Left lung (tissue), 14 donors: ENCODE measurements around the gene ZRSR2. TPM values are rescaled to one million over a fixed set of nuclear protein-coding genes. Genes with fewer than 3 reads are reported as not detected.
"Not testable (repeated sequence)": the region's sequence is repeated elsewhere in the genome, so short reads cannot be mapped to it uniquely, and the experiment has no call there.

Source experiments
- ATAC-seq: fragments of 200-7000 bp; cut with Tn5 transposase; one replicate; pipeline ENCODE4 v1.9.1; 2020; ENCODE audit warnings: moderate library complexity
- DNase-seq, 4 donors: peaks; one replicate each; pipeline ENCODE4 v3.0.0-alpha.2; 2013 to 2020
- H3K27ac ChIP-seq, 2 donors: fragments of 200-600 bp; sonication (generic) in 1 of 2; one replicate each; pipeline versions ENCODE4 v1.5.0 to v1.8.0; 2020 to 2021
- H3K27me3 ChIP-seq, 2 donors: fragments of 200-600 bp; sonication (generic) in 1 of 2; one replicate each; pipeline versions ENCODE4 v1.5.0 to v1.8.0; 2020 to 2021
- H3K36me3 ChIP-seq, 2 donors: fragments of 200-600 bp; sonication (generic) in 1 of 2; one replicate each; pipeline versions ENCODE4 v1.5.0 to v1.8.0; 2020 to 2021
- H3K4me1 ChIP-seq, 2 donors: fragments of 200-600 bp; one replicate each; pipeline ENCODE4 v1.8.0; 2021
- H3K4me3 ChIP-seq, 2 donors: fragments of 200-600 bp; sonication (generic) in 1 of 2; one replicate each; pipeline versions ENCODE4 v1.5.0 to v1.8.0; 2020 to 2021; ENCODE audit warnings: mild to moderate bottlenecking in 1 of 2
- H3K9me3 ChIP-seq, 2 donors: fragments of 200-600 bp; sonication (generic) in 1 of 2; one replicate each; pipeline versions ENCODE4 v1.5.0 to v1.8.0; 2020 to 2021
- CTCF ChIP-seq, 2 donors: fragments of 200-600 bp; sonication (generic) in 1 of 2; IDR thresholded peaks; one replicate each; pipeline versions ENCODE4 v1.5.0 to v1.8.0; 2021; ENCODE audit warnings: antibody characterized with exemption in 2 of 2
- intact Hi-C, 2 donors: fragments of 100-400 bp; cut with DNase I; formaldehyde crosslinking; loops; one replicate each; pipeline versions ENCODE4 v1.11.2 to v1.14.2; 2022
- long read RNA-seq, 12 donors: library from polyadenylated mRNA in 2 of 12; unstranded in 2 of 12; transcript quantifications; one replicate each; pipeline ENCODE4 v2.0.0 and lab custom pipeline, GENCODE V29; 2019 to 2026
- polyA plus RNA-seq, 6 donors: library from polyadenylated mRNA; unstranded; fragments of 120-200 nt; gene quantifications; one replicate each; pipeline ENCODE4 v1.2.1, GENCODE V29; 2013; ENCODE audit not compliant: insufficient read length in 6 of 6
- total RNA-seq, 2 donors: library from RNA; stranded (reverse); fragmentation: NEBNext Ultra II Directional; extraction: Animal tissue kit (Norgen Biotek cat#: 25700); gene quantifications; one replicate each; pipeline ENCODE4 v1.2.1, GENCODE V29; 2021
- donor health status: DM: no; HTN: yes; CAD: no.
- donor health status: DM: no; HTN: no; CAD: no.

The ZRSR2 gene
- total RNA-seq, result 10 to 100 TPM; 10.9 to 11.5 TPM
- polyA plus RNA-seq, result 10 to 100 TPM; 18.6 to 25.8 (median 24.4) TPM
- long read RNA-seq, donor 1, partial matches to known transcripts, result 0 of 1 reads
- long read RNA-seq, donor 1, other reads (novel, unspliced or antisense), result 0 of 1 reads
- long read RNA-seq, donor 2, result 0 reads
- long read RNA-seq, donor 3, partial matches to known transcripts, result 0 of 2 reads
- long read RNA-seq, donor 3, other reads (novel, unspliced or antisense), result 0 of 2 reads
- long read RNA-seq, donor 4, partial matches to known transcripts, result 2 of 6 reads
- long read RNA-seq, donor 4, other reads (novel, unspliced or antisense), result 3 of 6 reads
- long read RNA-seq, donor 5, result 0 reads
- long read RNA-seq, donor 6, partial matches to known transcripts, result 0 of 2 reads
- long read RNA-seq, donor 6, other reads (novel, unspliced or antisense), result 0 of 2 reads
- long read RNA-seq, donor 7, partial matches to known transcripts, result 0 of 1 reads
- long read RNA-seq, donor 7, other reads (novel, unspliced or antisense), result 0 of 1 reads
- long read RNA-seq, donor 8, partial matches to known transcripts, result 5 of 40 reads
- long read RNA-seq, donor 8, other reads (novel, unspliced or antisense), result 34 of 40 reads
- long read RNA-seq, donor 9, result 0 reads
- long read RNA-seq, donor 10, partial matches to known transcripts, result 2 of 4 reads
- long read RNA-seq, donor 10, other reads (novel, unspliced or antisense), result 1 of 4 reads
- long read RNA-seq, donor 11, partial matches to known transcripts, result 47 of 70 reads
- long read RNA-seq, donor 11, other reads (novel, unspliced or antisense), result 22 of 70 reads
- long read RNA-seq, donor 12, partial matches to known transcripts, result 0 of 3 reads
- long read RNA-seq, donor 12, other reads (novel, unspliced or antisense), result 0 of 3 reads

- intact Hi-C loops, result no loop called here
- peak within 1 kb of the TSS; percentile 66 to 88 for H3K4me3 ChIP-seq
These were observed at the start of gene ZRSR2 for GRCh38 chrX:15789979-15790768. Gene ZRSR2, plus strand, starts transcription at chrX:15790484. Its CDS starts 12 bp downstream, at chrX:15790496.

GRCh38 chrX:15744181-15744867 is 46.0 kb upstream of the ZRSR2 start:
- no peak overlapping the region for H3K4me3 ChIP-seq
- no peaks in the 10 kb centered on the region for H3K36me3 ChIP-seq
- intact Hi-C loops, result no loop called here
- ATAC-seq (no peak), DNase-seq (no peak)
- H3K4me1 ChIP-seq, result peaks cover 0 to 3% of the 10 kb centered on the region in 2 donors
- H3K9me3 ChIP-seq, result no peaks in the 10 kb centered on the region
- H3K27ac ChIP-seq, result no peak overlapping the region
- TF ChIP-seq CTCF (IDR thresholded peaks at IDR 0.05), result no peak
- no peaks in the 10 kb centered on the region for H3K27me3 ChIP-seq

More at GRCh38 chrX:15789979-15790768, at the start of gene ZRSR2:
- Histone ChIP-seq H3K36me3 (no peaks in the 10 kb centered on the region), H3K9me3 (no peaks in the 10 kb centered on the region), H3K4me1 (peaks cover 0 to 4% of the 10 kb centered on the region in 2 donors), H3K27ac (peak within 1 kb of the TSS; percentile 78 to 86), H3K27me3 (no peaks in the 10 kb centered on the region)
- no peak for TF ChIP-seq CTCF (IDR thresholded peaks at IDR 0.05)
- DNase-seq (peak; percentile 78 to 94 (median 86)), ATAC-seq (peak; percentile 97)

GRCh38 chrX:15745179-15745578 is 45.1 kb upstream of the ZRSR2 start:
- no peaks in the 10 kb centered on the region for H3K9me3 ChIP-seq
- H3K27me3 ChIP-seq, result no peaks in the 10 kb centered on the region
- no peak overlapping the region for H3K27ac ChIP-seq
- ATAC-seq, result no peak
- no peaks in the 10 kb centered on the region for H3K36me3 ChIP-seq
- no peak for TF ChIP-seq CTCF (IDR thresholded peaks at IDR 0.05)
- intact Hi-C loops, result no loop called here
- H3K4me3 ChIP-seq, result no peak overlapping the region
- peaks cover 0 to 11% of the 10 kb centered on the region in 2 donors for H3K4me1 ChIP-seq
- DNase-seq, result no peak

GRCh38 chrX:15746651-15747050 is 43.6 kb upstream of the ZRSR2 start:
- H3K4me1 ChIP-seq, result peaks cover 8 to 17% of the 10 kb centered on the region in 2 donors
- H3K9me3 ChIP-seq, ATAC-seq, intact Hi-C loops, DNase-seq, H3K27ac ChIP-seq, H3K36me3 ChIP-seq, H3K27me3 ChIP-seq, H3K4me3 ChIP-seq: not testable (repeated sequence)

- no peak for DNase-seq
- Histone ChIP-seq H3K4me1 (peaks cover 8 to 17% of the 10 kb centered on the region in 2 donors), H3K9me3 (no peaks in the 10 kb centered on the region), H3K4me3 (no peak overlapping the region), H3K27ac (no peak overlapping the region), H3K27me3 (no peaks in the 10 kb centered on the region), H3K36me3 (no peaks in the 10 kb centered on the region)
- no peak for ATAC-seq
- no peak for TF ChIP-seq CTCF (IDR thresholded peaks at IDR 0.05)
- intact Hi-C loops, result no loop called here
These were observed 42.6 kb upstream of the ZRSR2 start for GRCh38 chrX:15747626-15748173.
